Measurements from ENCODE around the gene KATNAL2.

GRCh38 chr18:46920653-46921052 is 3.3 kb downstream of the KATNAL2 start:
- TF ChIP-seq ZBTB33 (IDR thresholded peaks at IDR 0.05; ENCODE audit: borderline replicate concordance, low read depth) (no peak), USF1 (IDR thresholded peaks at IDR 0.05; ENCODE audit: borderline replicate concordance, low read depth) (no peak), SMC3 (IDR thresholded peaks at IDR 0.05; ENCODE audit: low read depth, low read length) (no peak), CTCF (IDR thresholded peaks at IDR 0.05) (no peak), RCOR1 (IDR thresholded peaks at IDR 0.05; ENCODE audit: low read length) (no peak)
